GM21447 (cell line): ENCODE measurements around the gene SPN.
A peak's percentile ranks its signal among the peaks of the same experiment; 100 is the strongest.
"Not testable (repeated sequence)": the region's sequence is repeated elsewhere in the genome, so short reads cannot be mapped to it uniquely, and the experiment has no call there.

Experiments used
- ATAC-seq: cut with Tn5 transposase; IDR thresholded peaks from one replicate; pipeline ENCODE4 v1.9.1; 2021; ENCODE audit not compliant: unreplicated experiment

Gene SPN, protein sequence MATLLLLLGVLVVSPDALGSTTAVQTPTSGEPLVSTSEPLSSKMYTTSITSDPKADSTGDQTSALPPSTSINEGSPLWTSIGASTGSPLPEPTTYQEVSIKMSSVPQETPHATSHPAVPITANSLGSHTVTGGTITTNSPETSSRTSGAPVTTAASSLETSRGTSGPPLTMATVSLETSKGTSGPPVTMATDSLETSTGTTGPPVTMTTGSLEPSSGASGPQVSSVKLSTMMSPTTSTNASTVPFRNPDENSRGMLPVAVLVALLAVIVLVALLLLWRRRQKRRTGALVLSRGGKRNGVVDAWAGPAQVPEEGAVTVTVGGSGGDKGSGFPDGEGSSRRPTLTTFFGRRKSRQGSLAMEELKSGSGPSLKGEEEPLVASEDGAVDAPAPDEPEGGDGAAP

DNA sequence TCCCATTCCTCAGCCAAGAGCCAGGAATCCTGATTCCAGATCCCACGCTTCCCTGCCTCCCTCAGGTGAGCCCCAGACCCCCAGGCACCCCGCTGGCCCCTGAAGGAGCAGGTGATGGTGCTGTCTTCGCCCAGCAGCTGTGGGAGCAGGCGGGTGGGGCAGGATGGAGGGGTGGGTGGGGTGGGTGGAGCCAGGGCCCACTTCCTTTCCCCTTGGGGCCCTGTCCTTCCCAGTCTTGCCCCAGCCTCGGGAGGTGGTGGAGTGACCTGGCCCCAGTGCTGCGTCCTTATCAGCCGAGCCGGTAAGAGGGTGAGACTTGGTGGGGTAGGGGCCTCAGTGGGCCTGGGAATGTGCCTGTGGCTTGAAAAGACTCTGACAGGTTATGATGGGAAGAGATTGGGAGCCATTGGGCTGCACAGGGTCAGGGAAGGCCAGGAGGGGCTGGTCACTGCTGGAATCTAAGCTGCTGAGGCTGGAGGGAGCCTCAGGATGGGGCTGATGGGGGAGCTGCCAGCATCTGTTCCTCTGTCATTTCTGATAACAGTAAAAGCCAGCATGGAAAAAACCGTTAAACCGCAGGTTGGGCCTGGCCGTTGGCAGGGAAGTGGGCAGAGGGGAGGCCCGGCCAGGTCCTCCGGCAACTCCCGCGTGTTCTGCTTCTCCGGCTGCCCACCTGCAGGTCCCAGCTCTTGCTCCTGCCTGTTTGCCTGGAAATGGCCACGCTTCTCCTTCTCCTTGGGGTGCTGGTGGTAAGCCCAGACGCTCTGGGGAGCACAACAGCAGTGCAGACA lies at the start of gene SPN:
SPN (plus strand) TSS at position 232 of the 791 bp plus-strand sequence; CDS start at position 714, 482 bp downstream.
- ATAC-seq, result no peak

DNA sequence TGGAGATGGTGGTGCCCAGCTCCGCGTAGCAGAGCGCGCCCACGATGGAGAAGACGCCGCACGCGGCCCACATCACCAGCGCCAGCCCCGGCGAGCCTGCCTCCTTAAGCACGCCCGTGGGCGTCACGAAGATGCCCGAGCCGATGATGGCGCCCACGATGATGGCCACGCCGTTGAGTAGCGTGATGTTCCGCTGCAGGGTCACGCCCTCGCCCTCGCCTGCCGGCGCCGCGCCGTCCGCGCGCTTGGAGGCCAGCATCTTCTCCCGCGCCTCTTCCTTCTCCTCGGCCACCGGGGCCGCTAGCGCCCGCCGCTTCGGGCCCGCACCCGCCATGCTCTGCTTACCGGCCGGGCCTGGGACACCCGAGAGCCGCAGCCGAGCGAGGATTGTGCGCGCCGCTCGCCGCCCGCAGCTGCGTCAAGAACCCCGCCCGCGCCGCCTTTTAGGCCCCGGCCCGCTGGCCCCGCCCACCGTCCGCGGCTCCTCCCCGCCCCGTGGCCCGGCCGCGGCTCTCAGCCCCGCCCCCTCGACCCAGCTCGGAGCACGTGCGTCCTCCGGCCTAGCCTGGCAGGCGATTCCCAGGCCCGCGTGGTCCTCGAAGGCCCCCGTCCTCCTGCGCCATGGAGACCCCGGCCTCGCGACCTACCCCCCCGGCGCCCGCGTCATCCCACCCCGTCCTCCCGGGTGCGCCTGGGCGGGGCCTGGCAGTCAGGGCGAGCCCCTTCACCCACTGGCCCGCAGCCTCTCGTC lies 49.6 kb upstream of the SPN start:
- ATAC-seq, result not testable (repeated sequence)

DNA sequence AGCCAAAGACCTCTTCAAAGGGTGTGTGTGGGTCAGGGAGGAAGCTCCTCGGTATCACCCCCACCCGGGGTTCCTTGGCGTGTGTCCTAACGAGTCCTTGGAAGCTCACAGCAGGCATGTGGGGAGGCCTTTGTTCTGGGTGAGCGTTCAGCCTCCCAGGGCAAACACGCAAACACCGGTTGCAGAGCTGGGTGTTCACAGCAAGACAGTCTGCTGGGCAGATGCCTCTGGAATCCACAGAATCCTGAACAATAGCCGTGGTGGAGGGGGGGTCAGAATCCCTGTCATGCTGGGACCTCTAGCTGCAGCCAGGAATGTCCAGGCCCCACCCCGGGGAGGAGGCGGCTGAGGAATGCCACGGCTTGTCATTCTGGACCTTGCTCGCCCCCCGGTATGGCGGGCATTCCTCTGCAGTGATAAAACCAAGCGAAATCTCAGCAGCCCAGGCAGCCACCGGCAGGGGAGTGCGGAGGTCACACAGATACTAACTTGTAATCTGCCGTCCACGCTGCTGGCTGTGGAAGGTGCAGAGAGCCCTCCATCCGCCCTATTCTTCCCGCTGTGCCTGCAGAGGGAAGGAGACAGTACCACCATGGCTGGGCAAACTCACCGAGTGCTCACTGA lies 48.2 kb upstream of the SPN start:
- ATAC-seq, result not testable (repeated sequence)

DNA sequence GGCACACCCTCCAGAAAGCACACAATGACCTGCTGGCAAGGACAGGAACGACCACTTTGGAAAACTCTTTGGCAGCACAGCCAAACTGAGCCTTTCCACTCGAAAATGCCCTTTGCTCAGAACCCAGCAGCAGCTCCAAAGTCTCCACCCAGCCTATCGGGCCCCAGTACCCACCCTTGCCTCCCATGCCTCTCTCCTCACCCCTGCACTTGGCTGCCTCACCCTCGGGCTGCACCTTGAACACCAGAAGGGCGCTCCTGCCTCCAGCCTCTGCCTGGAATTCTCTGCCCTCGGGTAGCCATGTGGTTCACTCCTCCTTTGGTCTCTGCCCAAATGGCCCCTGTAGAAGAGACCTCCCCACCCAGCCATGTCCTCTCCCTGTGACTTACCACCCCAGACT lies 46.9 kb upstream of the SPN start:
- ATAC-seq, result not testable (repeated sequence)

DNA sequence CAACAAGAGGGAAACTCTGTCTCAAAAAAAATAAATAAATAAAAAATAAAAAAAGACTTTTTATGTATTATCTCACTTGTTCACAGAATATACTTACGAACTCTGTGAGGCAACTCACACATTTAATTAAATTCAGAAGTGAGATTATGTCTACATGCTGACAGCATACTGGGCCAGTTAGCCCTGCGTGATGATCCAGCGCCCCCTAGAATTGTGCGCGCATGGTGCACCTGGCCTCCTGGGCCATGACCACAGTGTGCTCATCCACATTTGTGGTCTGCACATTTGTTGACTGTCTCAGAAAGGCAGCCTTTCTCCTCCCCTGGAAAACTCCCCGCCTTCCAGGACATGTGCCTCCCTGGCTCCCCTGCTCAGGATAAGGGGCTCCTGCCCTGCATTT lies 42.5 kb upstream of the SPN start:
- not testable (repeated sequence) for ATAC-seq

DNA sequence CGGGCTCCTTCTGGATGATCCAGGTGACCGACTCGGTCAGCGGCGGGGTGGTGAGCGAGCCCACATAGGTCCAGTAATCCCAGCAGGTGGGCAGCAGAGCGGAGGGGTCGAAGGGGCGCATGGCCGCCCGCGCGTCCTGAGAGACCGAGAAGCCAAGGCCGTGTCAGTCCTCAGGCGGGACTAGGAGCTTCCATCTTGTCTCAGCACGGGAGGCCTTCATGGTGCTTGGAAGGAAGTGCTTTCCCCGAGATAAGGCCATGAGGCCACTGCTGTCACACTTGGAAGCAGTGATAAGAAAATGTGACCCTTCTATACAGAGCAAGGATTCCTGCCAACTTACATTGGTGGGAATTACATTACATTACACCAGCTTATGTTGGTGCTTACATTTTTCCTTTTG lies 40.3 kb upstream of the SPN start:
- ATAC-seq, result not testable (repeated sequence)

DNA sequence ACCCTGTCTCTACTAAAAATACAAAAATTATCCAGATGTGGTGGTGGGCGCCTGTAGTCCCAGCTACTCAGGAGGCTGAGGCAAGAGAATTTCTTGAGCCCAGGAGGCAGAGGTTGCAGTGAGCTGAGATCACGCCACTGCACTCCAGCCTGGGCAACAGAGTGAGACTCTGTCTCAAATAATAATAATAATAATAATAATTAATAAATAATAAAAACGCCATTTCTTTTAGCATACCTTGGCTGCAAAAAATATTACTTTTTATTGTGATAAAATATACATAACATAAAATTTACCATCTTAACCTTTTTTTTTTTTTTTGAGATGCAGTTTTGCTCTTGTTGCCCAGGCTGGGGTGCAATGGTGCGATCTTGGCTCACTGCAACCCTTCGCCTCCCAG lies 39.8 kb upstream of the SPN start:
- ATAC-seq, result not testable (repeated sequence)

DNA sequence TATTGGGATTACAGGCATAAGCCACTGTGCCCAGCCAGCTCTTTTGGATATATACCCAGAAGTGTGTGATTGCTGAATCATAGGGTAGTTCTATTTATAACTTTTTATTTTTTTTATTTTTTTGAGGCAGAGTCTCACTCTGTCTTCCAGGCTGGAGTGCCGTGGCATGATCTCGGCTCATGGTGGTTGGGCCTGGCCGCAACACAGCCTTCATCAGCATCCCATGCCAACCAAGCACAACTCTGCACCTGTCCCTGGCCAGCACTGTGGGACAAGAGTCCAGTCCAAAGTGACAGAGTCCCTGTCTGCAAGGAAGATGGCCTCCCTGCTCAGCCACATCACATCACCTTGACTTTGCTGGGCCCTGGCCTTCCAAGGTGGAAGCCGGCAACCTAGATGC lies 37.9 kb upstream of the SPN start:
- ATAC-seq, result not testable (repeated sequence)

DNA sequence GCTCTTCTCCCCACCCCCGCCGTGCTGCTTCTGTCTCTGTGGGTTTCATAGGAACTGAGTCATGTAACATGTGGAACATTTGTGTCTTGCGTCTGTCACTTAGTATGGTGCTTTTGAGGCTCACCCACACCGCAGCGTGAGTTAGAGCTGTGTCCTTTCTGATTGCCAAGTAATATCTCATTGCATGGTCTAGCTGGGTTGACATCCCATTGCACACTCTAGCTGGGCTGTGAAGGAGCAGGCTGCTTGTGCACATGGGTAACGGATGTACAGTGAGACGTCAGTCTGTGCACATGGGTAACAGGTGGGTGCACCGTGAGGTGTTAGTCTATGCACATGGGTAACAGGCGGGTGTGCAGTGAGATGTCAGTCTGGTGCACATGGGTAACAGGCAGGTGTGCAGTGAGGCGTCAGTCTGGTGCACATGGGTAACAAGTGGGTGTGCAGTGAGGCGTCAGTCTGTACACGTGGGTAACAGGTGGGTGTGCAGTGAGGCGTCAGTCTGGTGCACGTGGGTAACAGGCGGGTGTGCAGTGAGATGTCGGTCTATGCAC lies 36.2 kb upstream of the SPN start:
- ATAC-seq, result peak; percentile 56

DNA sequence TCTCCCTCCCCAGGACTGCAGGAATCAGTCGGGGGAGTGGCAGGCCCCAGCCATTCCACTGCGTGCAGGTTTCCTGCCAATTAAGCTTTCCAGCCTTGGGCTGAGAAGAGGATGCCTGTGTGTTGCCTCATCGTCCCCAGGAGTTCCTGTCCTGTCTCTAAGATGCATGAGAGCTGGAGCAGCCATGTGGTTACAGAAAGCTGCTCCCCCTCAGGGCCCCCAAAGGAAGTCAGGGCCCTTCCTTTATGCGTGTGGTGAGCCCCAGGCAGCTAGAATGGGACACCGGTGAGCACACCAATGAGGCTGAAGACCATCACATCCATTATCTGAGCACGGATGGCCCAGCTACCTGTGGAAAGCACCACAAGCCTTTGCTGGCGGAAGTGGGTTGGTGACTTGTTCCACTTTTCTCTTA lies 35.4 kb upstream of the SPN start:
- peak; percentile 50 for ATAC-seq

DNA sequence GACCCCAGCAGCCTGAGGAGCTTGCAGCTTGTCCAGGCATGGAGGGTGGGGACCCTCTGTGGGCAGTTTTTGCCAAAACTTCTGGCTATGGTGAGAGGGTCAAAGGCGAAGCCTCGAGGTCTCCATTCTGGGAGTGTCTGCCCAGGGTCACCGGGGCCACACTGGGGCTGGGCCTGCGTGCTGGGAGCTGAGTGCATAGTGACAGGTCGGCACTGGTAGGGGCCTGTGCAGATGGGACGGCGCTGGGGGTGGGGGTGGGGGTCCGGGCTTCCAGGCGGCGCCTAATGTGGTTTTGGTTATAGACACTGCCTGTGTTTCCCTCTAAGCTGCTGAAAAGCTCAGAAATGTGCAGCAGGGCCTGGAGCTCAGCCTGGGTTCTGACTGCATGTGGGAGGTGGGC lies 34.3 kb upstream of the SPN start:
- not testable (repeated sequence) for ATAC-seq

DNA sequence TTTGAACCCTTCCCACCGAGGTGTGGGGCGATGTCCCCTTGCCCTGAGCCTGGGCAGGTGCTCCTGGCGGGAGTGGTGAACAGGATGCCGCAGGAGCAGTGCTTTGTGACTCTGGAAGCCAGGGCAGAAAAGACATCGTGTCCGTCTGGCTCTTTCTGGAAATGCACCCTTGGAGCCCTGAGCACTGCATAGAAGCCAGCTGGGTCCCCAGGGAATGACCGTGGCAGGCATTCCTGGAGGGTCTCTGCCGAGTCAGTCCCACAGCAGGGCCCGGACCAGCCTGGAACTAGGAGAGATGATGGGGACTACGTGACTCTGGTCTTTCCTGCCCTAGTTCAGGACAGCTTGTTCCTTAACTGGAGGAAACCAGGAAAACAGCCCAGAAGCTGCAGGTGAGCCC lies 33.7 kb upstream of the SPN start:
- ATAC-seq, result not testable (repeated sequence)

DNA sequence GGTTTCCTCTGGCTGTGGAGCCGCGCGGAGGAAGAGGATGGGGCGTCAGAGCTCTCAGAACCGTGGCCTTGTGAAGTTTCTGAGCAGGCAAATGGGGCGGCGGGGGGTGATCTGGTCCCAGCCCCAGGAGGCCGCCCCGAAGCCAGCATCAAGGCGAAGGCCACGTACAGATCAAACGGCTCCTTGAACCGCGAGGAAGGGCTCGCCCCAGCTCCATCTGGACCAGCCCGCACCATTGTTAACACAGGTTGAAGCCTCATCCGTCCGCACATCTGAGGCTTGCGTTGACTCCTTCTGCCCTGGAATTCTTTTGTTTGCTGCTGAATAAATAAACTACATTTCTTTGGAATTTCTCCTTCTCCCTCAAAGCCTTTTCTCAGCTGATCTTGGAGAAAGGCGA lies 31.4 kb upstream of the SPN start:
- ATAC-seq, result not testable (repeated sequence)

DNA sequence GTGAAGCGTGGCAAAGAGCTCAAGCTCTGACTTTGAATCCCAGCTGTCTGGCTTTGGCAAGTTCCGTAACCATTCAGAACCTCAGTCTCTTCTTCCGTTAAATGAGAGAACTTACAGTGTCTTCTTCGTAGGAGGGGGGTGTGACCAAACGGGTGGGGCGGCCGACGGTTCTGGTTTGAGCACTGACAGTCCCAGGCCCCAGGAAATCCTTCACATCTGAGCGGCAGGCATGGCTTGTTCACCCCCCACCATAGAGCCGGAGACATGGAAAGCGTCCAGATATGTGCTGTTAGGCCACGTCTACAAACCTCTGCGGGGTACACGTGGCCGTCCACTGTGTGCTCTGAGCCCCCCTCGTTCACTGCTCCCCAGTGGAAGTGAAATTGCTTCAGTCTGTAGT lies 27.1 kb upstream of the SPN start:
- ATAC-seq, result not testable (repeated sequence)

DNA sequence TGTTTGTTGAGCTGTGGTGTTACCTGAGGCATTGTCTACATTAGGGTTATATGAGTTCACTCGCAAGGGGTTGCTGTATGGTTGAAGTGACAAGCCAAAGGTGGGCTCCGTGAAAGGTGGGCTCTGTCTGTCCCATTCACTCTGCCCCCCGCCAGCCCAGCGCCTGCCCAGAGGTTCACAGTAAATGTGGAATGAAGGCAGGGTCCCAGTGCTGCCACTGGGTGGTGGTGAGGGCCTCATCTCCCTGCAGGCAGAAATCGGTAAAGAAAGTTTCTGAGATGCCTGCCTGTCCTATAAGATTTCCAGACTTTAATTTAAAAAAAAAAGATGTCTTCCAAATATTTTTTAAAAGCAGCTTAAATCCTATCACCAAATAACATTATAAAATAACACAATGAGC lies 26.7 kb upstream of the SPN start:
- ATAC-seq, result not testable (repeated sequence)

DNA sequence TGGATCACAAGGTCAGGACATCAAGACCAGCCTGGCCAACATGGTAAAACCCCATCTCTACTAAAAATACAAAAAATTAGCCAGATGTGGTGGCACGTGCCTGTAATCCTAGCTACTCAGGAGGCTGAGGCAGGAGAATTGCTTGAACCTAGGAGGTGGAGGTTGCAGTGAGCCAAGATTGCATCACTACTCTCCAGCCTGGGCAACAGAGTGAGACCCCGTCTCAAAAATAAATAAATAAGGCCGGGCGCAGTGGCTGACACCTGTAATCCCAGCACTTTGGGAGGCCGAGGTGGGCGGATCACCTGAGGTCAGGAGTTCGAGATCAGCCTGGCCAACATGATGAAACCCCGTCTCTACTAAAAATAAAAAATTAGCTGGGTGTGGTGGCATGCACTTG lies 24.3 kb upstream of the SPN start:
- ATAC-seq, result not testable (repeated sequence)

DNA sequence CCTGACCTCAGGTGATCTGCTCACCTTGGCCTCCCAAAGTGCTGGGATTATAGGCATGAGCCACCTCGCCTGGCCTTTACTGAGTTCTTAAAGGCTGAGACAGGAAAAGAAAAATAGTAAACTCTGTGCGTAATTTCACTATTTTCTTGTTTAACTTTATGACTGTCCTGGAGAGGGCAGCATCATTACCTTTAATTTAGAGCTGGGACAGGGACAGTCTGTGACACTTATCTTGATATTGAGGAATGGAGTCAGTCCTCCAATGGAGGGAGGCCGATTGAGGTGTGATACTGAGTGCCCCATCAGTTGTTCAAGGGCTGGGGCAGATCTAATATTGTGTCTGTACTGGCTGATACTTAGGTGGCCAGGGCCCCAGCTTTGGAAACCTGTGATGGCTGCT lies 21.5 kb upstream of the SPN start:
- ATAC-seq, result no peak

DNA sequence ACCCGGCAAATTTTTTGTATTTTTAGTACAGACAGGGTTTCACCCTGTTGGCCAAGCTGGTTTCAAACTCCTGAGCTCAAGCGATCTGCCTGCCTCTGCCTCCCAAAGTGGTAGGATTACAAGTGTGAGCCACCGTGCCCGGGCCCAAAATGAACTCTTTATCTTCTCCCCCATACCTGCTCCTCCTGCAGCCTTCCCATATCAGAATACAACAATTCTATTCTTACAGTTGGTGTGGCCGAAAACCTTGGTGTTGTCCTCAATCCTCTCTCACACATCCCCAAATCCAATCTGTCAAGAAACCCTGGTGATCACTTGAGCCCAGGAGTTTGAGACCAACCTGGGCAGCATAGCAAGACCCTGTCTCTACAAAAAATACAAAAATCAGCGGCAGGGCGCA lies 19.5 kb upstream of the SPN start:
- no peak for ATAC-seq

DNA sequence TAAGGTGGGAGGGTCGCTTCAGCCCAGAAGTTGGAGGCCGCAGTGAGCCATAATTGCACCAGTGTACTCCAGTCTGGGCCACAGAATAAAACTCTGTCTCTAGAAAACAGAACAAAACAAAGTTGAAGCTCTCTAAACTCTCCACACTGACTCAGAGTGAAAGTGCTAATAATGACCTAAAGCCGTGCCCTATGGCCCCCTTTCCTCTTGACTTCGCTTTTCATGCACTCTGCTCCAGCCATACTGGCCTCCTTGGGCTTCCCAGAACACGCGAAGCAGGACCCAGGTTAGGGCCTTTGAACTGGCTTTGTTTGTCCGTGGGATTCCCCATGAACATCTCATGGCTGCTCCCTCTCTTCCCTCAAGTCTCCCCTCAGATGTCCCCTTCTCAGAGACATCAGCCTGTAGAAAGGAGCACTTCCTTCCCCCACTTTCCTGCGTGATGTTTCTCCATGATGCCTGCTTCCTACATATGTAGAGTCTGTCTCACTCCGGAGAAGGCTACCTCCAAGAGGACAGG lies 18.6 kb upstream of the SPN start:
- ATAC-seq, result peak; percentile 68

DNA sequence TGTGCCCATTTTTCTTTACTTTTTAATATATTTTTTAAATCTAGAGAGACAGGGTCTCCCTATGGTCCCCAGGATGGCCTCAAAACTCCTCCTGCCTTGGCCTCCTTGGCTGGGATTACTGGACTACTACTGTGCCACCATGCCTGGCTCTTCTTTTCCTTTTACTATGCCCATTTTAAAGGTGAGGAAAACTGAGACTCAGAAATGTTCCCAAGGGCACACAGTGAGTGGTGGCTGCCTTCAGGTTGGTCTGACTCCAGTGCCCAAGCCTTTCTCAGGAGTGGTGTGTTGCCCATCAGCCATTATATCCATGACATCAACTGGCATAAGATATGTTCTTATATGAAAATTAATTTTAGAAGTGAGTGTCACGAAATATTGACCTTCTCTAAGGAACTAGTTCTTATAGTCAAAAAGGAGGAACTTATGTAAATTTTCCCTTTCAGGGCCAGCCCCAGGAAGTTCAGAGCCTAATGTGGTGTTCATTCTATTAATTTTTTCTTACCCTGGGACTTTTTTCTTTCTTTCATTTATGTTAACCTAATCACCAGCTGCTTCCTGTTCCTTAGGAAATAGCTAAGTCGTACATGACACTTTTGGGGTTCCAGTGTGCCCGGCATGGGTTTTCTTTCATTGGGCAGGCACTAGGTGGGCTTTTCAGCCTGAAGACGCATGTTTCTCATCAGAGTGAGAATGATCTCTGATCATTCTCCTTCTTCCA lies 17.9 kb upstream of the SPN start:
- no peak for ATAC-seq
